HL-60 (cell line): ENCODE data around the gene ATP12A.

ENCODE experiments used
- DNase-seq, 2 experiments: peaks; one replicate each; pipeline ENCODE4 v3.0.0-alpha.2; 2010 to 2020; ENCODE audit warnings: low read depth in 1 of 2, low spot score in 1 of 2
- H3K27ac ChIP-seq: fragments of 250-450 bp; sonication (Bioruptor Pico); replicated peaks from 2 replicates; pipeline ENCODE4 v1.5.1; 2020; ENCODE audit warnings: mild to moderate bottlenecking, moderate library complexity
- H3K27me3 ChIP-seq: fragments of 250-450 bp; sonication (Bioruptor Pico); 2 replicates; pipeline ENCODE4 v1.5.1; 2021; ENCODE audit warnings: mild to moderate bottlenecking, moderate library complexity; ENCODE audit not compliant: insufficient read depth, poor library complexity, severe bottlenecking
- H3K4me3 ChIP-seq: replicated peaks from 2 replicates; pipeline ENCODE4 v1.5.1; 2011; ENCODE audit warnings: mild to moderate bottlenecking, control low read depth, low read length; ENCODE audit not compliant: insufficient read depth
- CTCF ChIP-seq: IDR thresholded peaks from one replicate; pipeline ENCODE4 v1.5.1; 2011; ENCODE audit warnings: low read length, control low read depth, inconsistent platforms; ENCODE audit not compliant: insufficient read depth
- GABPA ChIP-seq: IDR thresholded peaks from 2 replicates; pipeline ENCODE4 v1.6.1; 2012; ENCODE audit warnings: low read depth
- POLR2AphosphoS5 ChIP-seq: IDR thresholded peaks from 2 replicates; pipeline ENCODE4 v1.6.1; 2012; ENCODE audit warnings: low read depth
- REST ChIP-seq: IDR thresholded peaks from 2 replicates; pipeline ENCODE4 v1.6.1; 2012; ENCODE audit warnings: low read depth; ENCODE audit not compliant: insufficient replicate concordance
- SPI1 ChIP-seq: IDR thresholded peaks from 2 replicates; pipeline ENCODE4 v1.6.1; 2012; ENCODE audit warnings: low read depth, mild to moderate bottlenecking, borderline replicate concordance

ATP12A gene

GRCh38 chr13:24650161-24650560 lies 30.0 kb upstream of the ATP12A start:
- TF ChIP-seq GABPA (no peak), CTCF (no peak), POLR2AphosphoS5 (no peak), REST (no peak), SPI1 (no peak)
- H3K27me3 ChIP-seq = no peaks in the 10 kb centered on the region
- no peak for DNase-seq
- H3K4me3 ChIP-seq = no peak overlapping the region
- no peak overlapping the region for H3K27ac ChIP-seq

- H3K27ac ChIP-seq = no peak overlapping the region
- peaks cover 4% of the 10 kb centered on the region for H3K27me3 ChIP-seq
- TF ChIP-seq SPI1 = no peak
- no peak for TF ChIP-seq REST
- TF ChIP-seq POLR2AphosphoS5 = no peak
- no peak for TF ChIP-seq CTCF
- no peak for TF ChIP-seq GABPA
- no peak for DNase-seq
- no peak overlapping the region for H3K4me3 ChIP-seq
These were observed 28.4 kb upstream of the ATP12A start for GRCh38 chr13:24651718-24652345.

- H3K27ac ChIP-seq = no peak overlapping the region
- DNase-seq = no peak
- no peak overlapping the region for H3K4me3 ChIP-seq
- peaks cover 4% of the 10 kb centered on the region for H3K27me3 ChIP-seq
- no peak for TF ChIP-seq REST
- TF ChIP-seq SPI1 = no peak
These were observed 27.8 kb upstream of the ATP12A start for GRCh38 chr13:24652359-24652758.
